Uterus (tissue), 2 donors: Measurements from ENCODE around the gene NET1.
"Not testable (repeated sequence)": the region's sequence is repeated elsewhere in the genome, so short reads cannot be mapped to it uniquely, and the experiment has no call there.

Source experiments
- CTCF ChIP-seq, 4 experiments: fragments of 200-600 bp in 2 of 4; fragments of 450-650 bp in 2 of 4; sonication (generic) in 2 of 4; IDR thresholded peaks; one replicate each; pipeline ENCODE4 v1.5.1; 2016 to 2019; ENCODE audit warnings: antibody characterized with exemption in 4 of 4, mild to moderate bottlenecking in 2 of 4, moderate library complexity in 1 of 4
- POLR2A ChIP-seq, 2 donors: fragments of 450-650 bp; IDR thresholded peaks; one replicate each; pipeline ENCODE4 v1.6.1; 2016; ENCODE audit warnings: antibody characterized with exemption in 2 of 2, mild to moderate bottlenecking in 1 of 2, moderate library complexity in 1 of 2

DNA sequence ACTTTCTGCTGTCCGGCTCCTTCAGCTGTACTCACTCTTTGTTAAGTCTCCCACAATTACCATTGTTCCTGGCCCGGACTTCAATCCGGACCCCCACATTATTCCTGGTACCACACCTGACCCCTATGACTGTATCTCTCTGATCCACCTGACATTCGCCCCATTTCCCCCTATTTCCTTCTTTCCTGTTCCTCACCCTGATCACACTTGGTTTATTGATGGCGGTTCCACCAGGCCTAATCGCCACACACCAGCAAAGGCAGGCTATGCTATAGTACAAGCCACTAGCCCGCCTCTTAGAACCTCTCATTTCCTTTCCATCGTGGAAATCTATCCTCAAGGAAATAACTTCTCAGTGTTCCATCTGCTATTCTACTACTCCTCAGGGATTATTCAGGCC, 62.7 kb downstream of the NET1 start:
- not testable (repeated sequence) for TF ChIP-seq CTCF, POLR2A (IDR thresholded peaks at IDR 0.05)
